GM18526 (cell line): ENCODE results near the gene RPS6KA2.

Source experiments
- POLR2A ChIP-seq: IDR thresholded peaks from 3 replicates; pipeline ENCODE4 v1.6.1; 2011; ENCODE audit not compliant: insufficient read length; ENCODE audit errors: extremely low read depth

RPS6KA2 gene

GRCh38 chr6:166485651-166486535 lies 141.2 kb downstream of the RPS6KA2 start:
- no peak for TF ChIP-seq POLR2A

- TF ChIP-seq POLR2A, result no peak
Measured at GRCh38 chr6:166484863-166485262, 142.2 kb downstream of the RPS6KA2 start.

- no peak for TF ChIP-seq POLR2A
Measured at GRCh38 chr6:166483573-166484250, 143.3 kb downstream of the RPS6KA2 start.

GRCh38 chr6:166483026-166483425 lies 144.0 kb downstream of the RPS6KA2 start:
- no peak for TF ChIP-seq POLR2A

DNA sequence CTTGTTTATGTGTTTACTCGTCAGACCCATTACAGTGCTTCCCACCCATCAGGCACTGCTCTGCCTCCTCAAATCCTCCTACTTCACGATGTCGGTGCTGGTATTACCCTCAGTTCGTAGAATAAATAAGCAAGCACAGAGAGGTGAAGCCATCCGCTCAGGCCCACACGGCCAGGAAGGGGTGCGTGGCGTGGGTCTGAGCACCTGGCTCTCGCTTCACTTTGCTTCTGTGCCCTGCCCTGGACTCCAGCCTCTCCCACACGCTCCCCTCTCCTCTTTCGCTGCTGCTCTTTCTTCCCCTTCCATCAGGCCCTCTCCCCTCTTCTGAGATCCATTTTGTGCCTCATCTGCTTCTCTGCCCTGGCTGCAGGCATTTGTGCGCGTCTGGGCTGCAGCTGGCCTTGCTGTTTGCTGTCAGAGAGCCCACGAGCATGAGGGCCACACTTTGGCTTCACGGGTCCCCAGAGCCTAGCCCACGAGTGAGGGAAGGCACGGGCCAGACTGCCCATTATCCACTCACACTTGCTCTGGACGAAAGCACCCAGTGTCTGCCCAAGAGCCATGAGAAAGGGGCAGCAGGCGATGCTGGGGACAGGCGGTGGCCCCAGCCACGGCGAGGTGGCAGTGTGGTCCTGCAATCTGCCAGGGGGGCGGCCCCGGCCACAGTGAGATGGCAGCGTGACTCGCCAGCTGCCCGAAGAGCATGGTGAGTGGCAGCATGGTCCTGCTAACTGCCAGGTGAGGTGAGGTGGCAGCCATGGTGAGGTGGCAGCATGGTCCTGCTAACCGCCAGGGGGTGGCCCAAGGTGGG lies 148.1 kb downstream of the RPS6KA2 start:
- TF ChIP-seq POLR2A, result no peak

- no peak for TF ChIP-seq POLR2A
Measured at GRCh38 chr6:166477647-166478365, 149.2 kb downstream of the RPS6KA2 start.

DNA sequence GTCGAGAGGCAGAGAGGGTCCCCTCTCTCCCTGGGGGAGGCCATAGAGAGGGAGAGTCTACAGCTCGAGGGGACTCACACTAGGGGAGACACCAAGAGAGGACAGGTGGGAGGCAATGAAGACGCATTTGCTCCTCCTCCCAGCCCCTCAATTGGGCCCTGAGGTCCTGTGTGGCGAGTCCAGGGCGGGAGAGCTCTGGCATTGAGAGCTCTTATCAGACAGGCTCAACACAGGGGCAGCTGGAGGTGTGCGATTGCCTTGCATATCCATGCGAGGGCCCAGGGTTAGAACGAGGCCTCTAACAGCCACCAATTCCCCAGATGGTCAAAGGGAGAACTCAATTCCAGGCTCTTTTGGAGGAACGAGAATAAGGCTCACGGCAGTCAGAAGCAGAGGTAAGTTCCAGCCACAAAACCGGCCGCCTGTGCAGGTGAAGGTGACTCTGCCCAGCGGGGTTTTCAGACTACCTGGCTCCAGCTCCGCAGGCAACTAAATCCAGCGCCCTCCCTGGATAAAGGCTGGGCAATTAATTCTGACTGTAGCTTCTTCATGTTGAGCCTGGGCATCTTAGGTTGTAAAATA lies 150.3 kb downstream of the RPS6KA2 start:
- TF ChIP-seq POLR2A, result no peak

- no peak for TF ChIP-seq POLR2A
Measured at GRCh38 chr6:166476061-166476591, 150.9 kb downstream of the RPS6KA2 start.

GRCh38 chr6:166474721-166475565 lies 152.1 kb downstream of the RPS6KA2 start:
- no peak for TF ChIP-seq POLR2A

DNA sequence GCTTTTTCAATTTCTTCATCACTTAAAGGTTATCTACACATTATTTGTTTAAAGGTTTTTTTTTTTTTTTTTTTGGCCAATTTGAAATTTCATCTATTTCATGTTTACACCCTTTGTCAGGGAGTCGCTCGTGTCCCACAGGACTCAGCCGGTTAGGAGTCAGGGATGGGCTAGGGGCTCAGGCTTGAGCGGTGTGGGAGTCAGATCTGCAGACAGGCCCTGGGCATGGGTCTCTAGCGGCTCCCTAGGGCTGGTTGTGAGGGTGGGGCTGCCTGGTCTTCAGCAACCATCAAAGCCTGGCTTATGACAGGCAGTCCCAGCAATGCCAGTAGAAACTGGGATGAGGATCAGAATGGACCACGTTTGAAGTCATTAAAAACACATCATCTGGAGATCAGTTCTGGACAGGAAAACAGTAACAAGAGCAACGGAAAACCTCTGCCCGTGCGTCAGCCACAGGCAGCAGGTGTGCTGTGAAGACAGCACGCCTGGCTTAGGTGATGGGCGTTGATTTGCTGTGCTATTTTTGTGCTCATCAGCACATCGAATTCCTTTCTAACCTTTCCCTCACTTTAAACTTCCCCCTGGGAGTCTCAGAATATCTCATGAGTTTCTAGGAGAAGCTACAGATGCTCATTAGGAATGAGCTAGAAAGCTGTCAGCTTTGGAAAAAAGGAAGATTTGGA lies 153.0 kb downstream of the RPS6KA2 start:
- TF ChIP-seq POLR2A, result no peak

- TF ChIP-seq POLR2A, result no peak
Measured at GRCh38 chr6:166472636-166473035, 154.4 kb downstream of the RPS6KA2 start.

DNA sequence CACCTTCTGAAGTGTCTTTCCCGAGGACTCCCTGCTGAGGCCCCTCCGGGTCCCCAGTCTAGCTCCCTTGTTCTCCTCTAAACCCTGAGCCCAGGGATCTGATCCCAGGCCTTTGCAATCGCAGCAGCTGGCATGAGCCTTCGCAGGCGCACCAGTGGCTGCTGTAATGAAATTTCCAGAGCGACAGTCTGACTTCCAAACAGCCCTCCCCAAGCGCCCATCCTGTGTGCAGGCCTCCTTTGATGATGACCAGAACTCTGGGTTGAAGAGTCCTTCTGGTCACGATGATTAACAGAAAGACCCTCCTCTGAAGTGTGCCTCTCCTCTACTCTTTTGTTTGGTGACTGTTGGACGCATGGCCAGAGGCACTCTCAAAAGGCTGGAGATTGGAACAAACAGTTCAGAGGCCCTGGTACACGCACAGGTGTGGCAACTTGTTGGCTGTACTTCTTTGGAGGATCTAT lies 155.2 kb downstream of the RPS6KA2 start:
- no peak for TF ChIP-seq POLR2A
